Measurements from ENCODE around the gene MALL.
A peak's percentile ranks its signal among the peaks of the same experiment; 100 is the strongest.
"Not testable (repeated sequence)": the region's sequence is repeated elsewhere in the genome, so short reads cannot be mapped to it uniquely, and the experiment has no call there.

The MALL gene

DNA sequence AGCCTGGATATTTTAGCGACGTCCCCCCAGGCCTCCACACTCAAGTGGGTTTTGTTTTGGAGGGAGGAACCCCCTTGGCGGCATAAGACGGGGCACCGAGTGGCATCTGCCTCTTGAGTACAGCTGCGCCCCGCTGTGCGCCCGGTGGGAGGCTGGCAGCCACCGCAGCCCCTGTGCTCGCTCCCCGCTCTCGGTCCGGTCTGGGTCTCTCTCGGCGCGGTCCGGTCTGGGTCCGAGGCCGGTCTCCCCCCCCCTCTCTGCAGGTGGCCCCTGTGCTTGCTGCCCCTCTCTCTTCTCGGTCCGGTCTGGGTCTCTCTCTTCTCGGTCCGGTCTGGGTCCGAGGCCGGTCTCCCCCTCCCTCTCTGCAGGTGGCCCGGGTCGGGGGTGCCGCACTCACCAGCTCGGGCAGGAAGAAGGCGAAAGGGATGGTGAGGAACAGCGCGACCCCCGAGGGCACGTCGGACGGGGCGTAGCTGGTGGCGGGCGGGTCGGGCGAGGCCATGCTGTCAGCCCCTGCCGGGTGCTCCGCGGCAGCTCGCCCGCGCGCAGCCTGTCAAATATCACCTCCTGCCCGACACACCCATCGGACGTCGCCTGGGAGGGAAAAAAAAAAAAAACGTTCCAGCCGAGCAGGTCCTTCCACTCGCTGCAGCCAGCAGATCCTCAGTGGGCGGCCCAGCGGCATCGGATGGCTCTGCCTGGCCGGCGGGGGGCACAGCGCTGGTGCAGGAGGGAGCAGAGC lies at the start of gene MALL:
TSS of gene MALL (minus strand) at position 532 of the 742 bp plus-strand sequence. CDS start at position 502, 30 bp downstream.
- peak; percentile 79 for DNase-seq (ENCODE audit: low spot score)

DNA sequence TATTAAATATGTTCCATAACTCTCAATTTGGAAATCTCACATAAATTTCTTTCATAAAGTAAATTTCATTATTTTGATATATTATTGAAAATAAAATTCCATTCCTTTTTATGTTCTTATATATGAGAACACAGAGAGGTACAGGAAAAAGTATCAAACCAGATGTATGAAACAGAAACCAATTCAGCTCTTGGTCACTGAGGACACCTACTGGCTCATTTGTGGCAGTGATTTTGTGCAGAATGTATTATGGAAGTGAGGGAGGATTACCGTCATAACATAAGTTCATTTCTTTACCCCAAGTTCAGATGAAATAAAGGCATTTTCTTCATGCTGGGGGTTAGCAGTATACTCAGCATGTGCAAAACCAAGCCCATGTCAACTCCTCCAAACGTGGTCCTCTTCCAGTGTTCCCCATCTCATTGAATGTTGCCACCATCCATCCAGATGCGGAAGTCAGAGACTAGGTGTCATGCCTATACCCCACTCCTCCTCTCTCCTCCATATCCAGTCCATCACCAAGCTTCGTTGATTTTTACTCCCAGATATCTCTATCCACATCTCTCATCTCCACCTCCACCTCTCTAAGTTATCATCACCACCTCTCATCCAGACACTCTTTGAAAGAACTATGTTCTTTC lies 41.7 kb upstream of the MALL start:
- peak; percentile 56 for DNase-seq (ENCODE audit: low spot score)

DNA sequence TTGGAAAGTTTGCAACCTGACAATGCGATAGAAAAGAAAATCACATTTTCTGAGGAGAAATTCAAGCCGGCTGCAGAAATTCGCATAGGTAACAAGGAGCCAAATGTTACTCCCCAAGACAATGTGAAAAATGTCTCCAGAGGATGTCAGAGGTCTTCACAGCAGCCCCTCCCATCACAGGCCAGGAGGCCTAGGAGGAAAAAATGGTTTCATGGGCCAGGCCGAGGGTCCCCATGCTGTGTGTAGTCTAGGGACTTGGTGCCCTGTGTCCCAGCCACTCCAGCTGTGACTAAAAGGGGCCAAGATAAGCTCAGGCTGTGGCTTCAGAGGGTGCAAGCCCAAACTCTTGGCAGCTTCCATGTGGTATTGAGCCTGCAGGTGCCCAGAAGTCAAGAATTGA lies 39.2 kb upstream of the MALL start:
- DNase-seq (ENCODE audit: low spot score), result not testable (repeated sequence)

DNA sequence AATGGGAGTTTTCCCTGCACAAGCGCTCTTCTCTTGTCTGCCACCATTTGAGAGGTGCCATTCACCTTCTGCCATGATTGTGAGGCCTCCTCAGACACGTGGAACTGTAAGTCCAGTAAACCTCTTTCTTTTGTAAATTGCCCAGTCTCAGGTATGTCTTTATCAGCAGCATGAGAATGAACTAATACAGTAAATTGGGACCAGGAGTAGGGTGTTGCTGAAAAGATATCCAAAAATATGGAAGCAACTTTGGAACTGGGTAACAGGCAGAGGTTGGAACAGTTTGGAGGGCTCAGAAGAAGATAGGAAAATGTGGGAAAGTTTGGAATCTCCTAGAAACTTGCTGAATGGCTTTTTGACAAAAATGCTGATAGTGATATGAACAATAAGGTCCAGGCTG lies 38.6 kb upstream of the MALL start:
- not testable (repeated sequence) for DNase-seq (ENCODE audit: low spot score)

DNA sequence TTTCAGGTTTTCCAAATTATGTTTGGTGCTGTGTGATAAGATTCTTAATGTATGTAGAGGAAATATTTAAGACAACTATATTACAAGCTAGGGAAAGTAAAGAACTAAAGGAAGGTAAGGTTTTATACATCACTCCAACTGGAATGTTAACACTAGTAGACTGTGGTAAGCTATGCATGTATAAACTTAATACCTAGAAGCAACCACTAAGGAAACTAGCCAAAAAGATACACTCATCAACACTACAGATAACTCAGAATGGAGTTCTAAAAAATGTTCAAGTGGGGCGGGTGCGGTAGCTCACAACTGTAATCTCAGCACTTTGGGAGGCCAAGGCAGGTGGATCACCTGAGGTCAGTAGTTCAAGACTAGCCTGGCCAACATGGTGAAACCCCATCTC lies 37.8 kb upstream of the MALL start:
- DNase-seq (ENCODE audit: low spot score), result no peak

DNA sequence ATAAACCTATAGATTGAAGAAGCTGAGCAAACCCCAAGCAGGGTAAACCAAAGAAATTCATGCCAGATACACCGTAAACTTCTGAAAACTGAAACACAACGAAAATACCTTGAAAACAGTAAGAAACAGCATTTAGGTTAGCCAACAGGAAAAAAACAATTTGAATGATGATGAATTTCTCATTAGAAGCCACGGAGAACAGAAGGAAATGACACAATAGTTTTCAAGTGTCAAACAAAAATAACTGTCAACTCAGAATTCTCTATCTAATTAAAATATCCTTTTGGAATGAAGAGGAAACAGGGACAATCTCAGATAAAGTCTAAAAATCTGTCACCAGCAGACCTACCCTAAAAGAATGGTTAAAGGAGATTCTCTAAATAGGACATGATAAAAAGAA lies 37.3 kb upstream of the MALL start:
- DNase-seq (ENCODE audit: low spot score), result no peak

DNA sequence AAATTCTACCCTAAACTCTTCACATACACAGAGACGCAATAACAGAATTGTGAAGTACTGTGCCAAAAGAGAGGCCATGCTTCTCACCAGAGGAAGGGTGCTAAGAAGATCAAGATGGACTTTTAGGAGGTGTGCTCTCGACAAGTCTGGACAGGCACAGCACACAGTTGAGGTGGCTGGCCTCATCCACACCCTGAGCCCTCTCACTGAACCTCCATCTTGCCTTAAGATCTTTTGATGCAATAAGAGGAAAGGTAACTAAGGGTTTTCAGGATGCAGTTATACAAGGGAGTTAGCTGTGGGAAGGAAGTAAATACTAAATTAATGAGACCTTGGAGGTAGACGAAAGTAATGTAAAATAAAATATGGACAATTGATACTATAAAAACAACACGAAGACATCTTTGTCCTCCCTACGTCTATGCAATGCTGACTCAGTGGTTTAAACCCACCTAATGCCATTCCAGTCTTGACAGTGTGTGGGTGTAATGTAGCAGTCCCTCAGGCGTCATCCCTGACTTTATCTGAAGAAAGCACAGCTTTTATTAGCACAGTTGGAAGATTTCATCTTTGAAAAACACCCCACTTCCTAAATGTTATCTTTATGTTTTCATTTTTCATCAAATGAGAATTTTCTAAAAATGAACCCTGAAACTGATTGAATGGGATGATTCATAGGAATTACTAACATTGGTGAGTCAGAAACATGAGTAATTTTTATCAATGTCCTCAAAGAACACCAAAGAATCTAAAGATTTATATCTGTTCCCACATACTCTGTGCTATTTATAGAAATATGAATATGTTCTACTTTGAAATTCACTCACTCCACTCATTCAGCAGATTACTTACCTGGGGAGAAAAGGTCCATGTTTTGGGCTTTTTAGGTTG lies 34.0 kb upstream of the MALL start:
- DNase-seq (ENCODE audit: low spot score), result peak; percentile 39

DNA sequence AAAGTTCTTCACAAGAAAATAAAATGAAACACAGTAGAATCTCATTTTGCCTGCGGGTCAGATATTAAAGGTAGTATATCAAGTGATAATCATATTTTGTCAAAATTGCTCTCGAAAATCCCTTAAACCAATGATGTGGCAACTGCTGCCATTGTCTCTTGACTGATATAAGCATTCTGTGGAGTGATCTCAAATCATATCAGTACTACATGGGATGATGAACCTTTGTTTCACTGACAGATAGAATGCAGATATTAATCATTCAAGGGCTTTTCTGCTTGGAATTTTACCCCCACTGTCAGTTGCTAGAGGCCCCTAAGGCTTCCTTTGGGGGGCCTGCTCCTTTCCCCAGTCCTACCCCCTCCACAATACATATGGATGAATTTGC lies 31.3 kb upstream of the MALL start:
- DNase-seq (ENCODE audit: low spot score), result no peak

DNA sequence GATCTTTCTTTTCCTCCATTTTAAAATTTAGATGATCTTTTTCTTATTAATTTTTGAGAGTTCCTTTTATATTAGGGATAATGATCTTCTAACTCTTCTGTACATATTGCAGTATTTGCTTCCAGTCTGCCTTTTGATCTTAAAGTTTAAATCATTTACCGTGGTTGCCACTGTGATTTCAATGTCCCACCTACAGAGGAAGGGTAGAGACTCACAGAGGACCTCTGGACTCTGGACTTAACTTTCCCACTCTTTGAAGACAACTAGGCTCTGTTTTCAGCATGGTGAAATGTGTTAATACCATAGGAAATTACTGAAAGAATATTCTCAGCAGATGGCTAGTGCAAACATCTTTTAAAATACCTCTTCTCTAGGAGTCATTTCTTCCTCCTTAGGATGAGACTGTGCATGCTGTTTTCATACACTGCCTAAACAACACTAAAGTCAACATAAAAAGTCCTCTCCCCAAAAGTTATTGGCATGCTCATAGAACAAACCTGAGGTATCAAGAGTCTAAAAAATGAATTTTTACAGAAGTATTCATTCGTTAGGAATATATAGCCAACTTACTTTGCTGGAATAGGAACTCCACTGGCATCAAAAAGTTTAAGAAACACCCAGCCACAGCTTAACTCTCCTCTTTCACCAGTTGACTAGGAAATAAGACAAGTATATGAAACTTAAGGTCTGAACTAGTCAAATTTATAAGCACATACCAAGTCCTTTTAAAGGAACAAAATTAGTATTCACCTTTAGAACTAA lies 30.7 kb upstream of the MALL start:
- DNase-seq (ENCODE audit: low spot score), result no peak

DNA sequence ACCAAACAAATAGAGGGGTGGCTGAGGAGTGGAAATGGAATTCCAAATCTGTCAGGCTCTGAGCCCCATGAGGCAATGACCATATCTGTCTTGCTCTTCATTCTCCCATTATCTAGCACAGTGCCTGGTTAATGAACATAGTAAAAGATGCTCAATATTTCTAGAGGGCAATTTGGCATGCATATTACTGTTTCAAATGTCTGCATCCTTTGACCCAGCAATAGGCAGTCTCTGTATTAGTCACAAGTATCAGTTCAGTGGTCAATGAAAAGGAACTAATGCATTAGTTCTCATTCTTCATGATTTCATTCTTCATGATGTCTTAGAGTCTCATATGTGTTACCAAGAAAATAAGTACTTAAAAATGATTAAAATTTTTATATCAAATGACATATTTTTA lies 28.4 kb upstream of the MALL start:
- no peak for DNase-seq (ENCODE audit: low spot score)

DNA sequence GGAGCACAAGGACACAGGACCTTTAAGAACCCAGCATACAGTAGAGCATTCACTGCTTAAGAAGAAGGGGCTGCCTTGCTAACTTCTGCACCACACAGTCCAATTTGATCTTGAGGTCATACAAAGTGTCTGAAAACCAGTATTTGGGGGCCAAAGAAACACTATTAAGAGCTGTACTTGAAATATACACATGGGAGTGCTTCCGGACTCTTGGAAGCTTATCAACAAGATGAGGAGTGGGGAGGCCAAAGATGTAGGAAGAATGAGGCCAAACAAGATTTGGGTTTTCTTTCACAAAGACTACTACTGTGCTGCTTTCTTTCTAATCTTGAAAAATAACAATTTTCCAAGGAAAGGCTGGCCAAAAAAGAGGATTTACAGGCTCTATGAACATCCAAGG lies 24.8 kb upstream of the MALL start:
- no peak for DNase-seq (ENCODE audit: low spot score)

DNA sequence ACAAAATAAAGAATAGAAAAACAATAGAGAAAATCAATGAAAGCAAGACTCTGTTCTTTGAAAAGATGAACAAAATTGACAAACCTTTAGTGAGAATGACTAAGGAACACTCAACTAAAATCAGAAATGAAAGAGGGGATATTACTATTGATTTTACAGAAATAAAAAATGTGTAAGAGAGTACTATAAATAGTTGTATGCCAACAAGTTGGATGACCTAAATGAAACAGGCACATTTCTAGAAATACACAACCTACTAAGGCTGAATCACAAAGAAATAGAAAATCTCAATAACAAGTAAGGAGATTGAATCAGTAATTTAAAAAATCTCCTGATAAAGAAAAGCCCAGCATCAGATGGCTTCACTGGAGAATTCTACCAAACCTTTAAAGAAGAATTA lies 18.4 kb upstream of the MALL start:
- DNase-seq (ENCODE audit: low spot score), result no peak

DNA sequence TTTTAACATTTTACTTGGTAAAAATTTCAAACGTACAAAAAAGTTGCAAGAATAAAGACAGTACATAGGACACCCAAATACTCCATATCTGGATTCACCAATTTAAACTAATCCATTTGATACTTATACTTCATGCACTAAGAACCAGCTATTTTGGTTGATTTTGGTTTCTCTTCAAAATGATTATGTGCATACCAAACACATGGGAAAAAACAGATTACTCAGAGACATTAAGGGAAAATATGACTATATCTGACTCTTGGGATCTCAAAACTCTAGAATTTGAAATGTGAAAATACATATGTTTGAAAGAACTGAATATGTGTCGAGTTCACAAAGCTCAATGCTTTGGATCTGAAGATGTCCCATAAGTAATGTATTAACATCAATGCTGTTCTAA lies 15.5 kb upstream of the MALL start:
- no peak for DNase-seq (ENCODE audit: low spot score)

DNA sequence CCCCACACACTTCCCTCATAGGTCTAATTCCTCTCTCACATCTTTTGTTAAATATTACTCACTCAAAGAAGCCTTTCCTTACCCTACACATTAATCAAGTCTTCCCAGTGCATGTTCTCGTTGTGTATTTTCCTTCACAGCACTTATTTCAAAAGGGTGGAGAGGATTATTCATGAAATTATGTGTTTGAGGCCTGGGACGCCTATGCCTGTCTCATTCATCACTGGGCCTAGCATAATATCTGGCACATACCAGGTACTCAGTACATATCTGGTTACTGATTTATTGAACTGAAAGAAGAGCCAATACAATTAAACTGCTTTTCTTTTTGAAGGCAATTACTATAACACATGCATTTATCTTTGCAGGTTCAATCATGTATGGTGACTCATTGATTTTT lies 15.1 kb upstream of the MALL start:
- DNase-seq (ENCODE audit: low spot score), result no peak

DNA sequence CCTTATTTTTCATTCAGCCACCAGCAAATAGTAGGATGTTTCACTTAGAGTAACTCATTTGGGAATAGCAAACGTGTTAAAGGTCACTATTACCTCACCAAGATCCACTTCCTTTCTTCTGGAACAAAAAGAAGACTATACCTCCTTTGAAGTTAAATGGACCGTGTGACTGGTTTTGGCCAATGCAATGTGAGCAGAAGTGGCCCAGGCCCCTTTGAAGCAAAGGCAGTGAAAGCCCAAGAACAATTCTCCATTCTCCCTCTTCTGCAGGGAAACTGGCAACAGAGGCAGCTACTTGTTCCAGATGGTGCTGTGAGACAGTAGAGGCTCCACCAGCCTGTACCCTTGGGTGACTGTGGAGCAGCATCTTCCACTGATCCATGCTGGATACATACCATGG lies 11.3 kb upstream of the MALL start:
- no peak for DNase-seq (ENCODE audit: low spot score)

DNA sequence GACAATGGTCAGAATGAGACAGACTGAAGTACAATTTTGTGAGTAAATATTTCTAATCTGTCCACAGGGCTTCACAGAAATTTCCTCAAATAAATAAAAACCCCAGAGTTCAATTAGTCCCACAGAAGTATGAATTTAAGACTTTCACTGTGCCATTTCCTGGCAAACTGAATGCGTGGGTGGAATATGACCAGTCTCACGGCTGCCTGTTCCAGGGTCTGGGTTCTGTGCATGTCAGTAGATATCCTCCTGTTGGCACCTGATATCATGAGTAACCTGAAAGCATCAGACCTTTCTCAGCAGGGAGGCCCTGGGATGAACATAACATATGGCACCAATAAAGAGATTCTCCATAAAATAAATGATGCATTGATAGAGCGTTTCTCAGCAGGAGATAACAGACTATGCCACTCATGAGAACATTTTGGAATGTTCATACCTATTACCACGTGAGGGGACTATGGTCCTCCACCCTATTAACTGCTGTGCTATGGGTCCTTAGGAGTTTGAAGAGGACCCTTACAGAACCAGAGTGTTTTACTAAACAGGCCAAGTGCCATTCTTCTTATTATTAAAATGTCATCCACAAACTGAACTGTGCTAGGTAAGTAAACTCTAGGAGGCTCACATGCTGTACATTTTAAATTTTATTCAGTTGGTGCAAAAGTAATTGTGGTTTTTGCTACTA lies 10.6 kb upstream of the MALL start:
- DNase-seq (ENCODE audit: low spot score), result no peak

DNA sequence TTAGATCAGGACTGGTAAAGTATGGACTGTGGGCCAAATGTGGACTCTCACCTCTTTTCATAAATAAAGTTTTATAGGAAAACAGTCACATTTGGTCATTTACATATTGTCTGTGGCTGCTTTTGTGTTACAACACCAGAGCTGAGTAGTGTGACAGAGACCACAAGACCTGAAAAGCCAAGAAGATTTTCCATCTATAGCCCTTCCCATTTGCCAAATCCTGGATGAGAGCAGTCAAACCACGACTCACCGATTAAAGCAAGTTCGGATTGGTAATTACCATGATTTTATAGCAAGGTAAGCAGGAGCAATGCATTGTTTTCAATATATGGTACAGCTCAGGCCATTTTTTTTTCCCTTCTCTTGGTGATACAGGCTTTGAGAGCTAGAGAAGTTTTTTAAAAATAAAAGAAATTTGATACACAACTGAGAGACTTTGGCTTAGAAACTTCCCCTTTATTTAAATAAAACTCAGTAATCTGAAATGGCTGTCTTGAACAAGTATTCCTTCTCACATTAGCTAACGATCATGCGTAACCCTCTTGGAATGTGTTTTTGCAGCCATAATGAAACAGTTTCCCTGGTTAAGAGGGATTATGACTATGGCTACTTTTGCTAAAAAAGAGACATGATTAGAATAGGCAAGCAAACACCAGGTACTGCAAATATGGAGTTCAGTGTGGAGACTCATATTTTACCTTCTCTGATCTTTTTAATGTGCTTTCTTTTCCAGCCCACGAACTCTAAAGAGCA lies 9.5 kb upstream of the MALL start:
- DNase-seq (ENCODE audit: low spot score), result no peak

DNA sequence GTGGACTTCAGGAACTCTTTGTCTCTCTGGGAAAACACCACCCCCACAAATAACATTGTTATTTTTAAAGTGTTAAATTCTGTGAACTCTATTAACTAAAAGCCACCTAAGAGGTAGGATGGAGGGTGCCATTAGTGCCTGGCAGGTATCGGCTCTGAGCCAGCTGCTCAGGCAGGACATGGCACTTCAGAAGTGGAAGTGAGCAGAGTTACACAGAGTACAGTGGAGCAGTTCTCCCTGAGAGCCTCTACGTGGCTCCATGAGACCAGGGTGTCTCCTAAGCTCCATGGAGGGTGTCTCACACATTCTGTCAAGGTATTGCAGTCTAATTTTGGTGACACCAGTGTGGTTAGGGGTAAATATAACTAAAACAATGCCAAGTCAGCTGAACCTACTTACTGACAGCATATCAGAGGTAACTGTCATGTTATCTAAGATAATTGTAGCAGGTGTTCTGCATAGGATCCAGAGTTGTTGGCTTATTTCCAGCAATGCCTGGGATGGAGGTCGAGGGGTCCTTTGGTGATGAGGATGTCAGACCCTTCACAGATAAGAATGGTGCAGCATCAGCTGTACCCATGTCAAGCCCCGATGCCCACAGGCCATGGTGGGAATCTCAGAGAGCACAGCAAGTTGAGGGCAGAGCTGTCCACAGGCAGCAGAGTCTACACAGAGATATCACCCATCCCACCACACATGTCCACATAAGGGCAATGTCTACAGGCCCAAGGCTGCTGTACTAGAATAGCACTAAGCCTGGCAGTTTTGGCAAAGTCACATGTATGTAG lies 8.6 kb upstream of the MALL start:
- no peak for DNase-seq (ENCODE audit: low spot score)

DNA sequence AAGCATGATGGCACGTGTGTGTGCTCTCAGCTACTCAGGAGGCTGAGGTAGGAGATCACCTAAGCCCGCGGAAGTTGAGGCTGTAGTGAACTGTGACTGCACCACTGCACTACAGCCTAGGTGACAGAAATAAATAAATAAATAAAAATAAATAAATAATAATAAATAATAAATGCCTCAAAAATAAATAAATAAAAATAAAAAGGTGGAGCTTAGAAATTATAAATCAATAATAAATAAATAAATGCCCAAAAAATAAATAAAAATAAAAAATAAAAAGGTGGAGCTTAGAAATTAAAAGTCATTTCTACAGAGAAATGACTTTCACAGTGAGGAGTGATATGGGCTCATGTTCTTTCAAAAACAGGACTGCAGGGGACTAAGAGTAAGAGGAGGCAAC lies 6.0 kb upstream of the MALL start:
- no peak for DNase-seq (ENCODE audit: low spot score)

DNA sequence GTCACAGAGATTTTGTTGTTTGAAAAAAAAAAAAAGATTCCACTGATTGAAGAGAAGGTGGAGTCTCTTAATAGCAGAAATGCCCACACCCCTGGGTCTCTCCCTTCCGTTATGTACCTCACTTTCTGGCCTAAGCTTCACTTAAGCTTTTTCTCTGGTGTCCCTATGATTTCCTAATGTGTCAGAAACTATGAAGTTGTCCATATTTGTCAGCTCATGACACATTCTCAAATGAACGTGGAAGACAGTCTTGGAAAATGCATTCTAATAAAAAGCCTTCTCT lies 5.4 kb upstream of the MALL start:
- no peak for DNase-seq (ENCODE audit: low spot score)

All from LoVo (cell line).